Tibial nerve (tissue), 4 donors: ENCODE results near the gene DAPK1.

Experiments used
- CTCF ChIP-seq, 5 experiments: fragments of 200-600 bp in 3 of 5; fragments of 450-650 bp in 2 of 5; sonication (generic) in 3 of 5; IDR thresholded peaks; one replicate each; pipeline ENCODE4 v1.5.1; 2016 to 2019; ENCODE audit warnings: antibody characterized with exemption in 5 of 5, mild to moderate bottlenecking in 3 of 5, moderate library complexity in 2 of 5
- EP300 ChIP-seq, 2 donors: sonication (generic); formaldehyde crosslinking; IDR thresholded peaks; one replicate each; pipeline ENCODE4 v1.6.1; 2017; ENCODE audit warnings: antibody characterized with exemption in 2 of 2, mild to moderate bottlenecking in 1 of 2
- POLR2A ChIP-seq, 2 donors: fragments of 450-650 bp; IDR thresholded peaks; one replicate each; pipeline ENCODE4 v1.6.1; 2017; ENCODE audit warnings: antibody characterized with exemption in 2 of 2, mild to moderate bottlenecking in 2 of 2, moderate library complexity in 2 of 2

GRCh38 chr9:87597710-87598443 lies 100.2 kb downstream of the DAPK1 start:
- no peak for TF ChIP-seq CTCF (IDR thresholded peaks at IDR 0.05)
- no peak for TF ChIP-seq POLR2A (IDR thresholded peaks at IDR 0.05)
- no peak for TF ChIP-seq EP300 (IDR thresholded peaks at IDR 0.05)
